Measurements from ENCODE around the gene BCAM.
"Not testable (repeated sequence)": the region's sequence is repeated elsewhere in the genome, so short reads cannot be mapped to it uniquely, and the experiment has no call there.

Gene BCAM

GRCh38 chr19:44851427-44851826 lies 42.5 kb downstream of the BCAM start:
- no peak for DNase-seq

GRCh38 chr19:44855606-44856005 lies 46.7 kb downstream of the BCAM start:
- DNase-seq: no peak

- no peak for DNase-seq
These were observed 47.6 kb downstream of the BCAM start for GRCh38 chr19:44856421-44857083.

- DNase-seq: no peak
These were observed 48.9 kb downstream of the BCAM start for GRCh38 chr19:44857837-44858236.

GRCh38 chr19:44861576-44861975 lies 52.7 kb downstream of the BCAM start:
- not testable (repeated sequence) for DNase-seq

- DNase-seq: no peak
These were observed 55.1 kb downstream of the BCAM start for GRCh38 chr19:44863990-44864389.

GRCh38 chr19:44865196-44865767 lies 56.4 kb downstream of the BCAM start:
- DNase-seq: no peak

GRCh38 chr19:44866664-44867063 lies 57.8 kb downstream of the BCAM start:
- DNase-seq: no peak

GRCh38 chr19:44867578-44867977 lies 58.7 kb downstream of the BCAM start:
- no peak for DNase-seq

GRCh38 chr19:44869733-44870470 lies 61.0 kb downstream of the BCAM start:
- no peak for DNase-seq
